Epithelial cell of esophagus (primary cell): Measurements from ENCODE around the gene STPG4.

Experiments
- DNase-seq: peaks from one replicate; pipeline ENCODE4 v3.0.0; 2010; ENCODE audit warnings: low read depth
- H3K4me3 ChIP-seq: 2 replicates; pipeline ENCODE4 v1.5.1; 2011; ENCODE audit warnings: mild to moderate bottlenecking, low read length, control low read depth
- CTCF ChIP-seq: IDR thresholded peaks from 2 replicates; pipeline ENCODE4 v1.5.1; 2011; ENCODE audit warnings: low read depth, mild to moderate bottlenecking, low read length, control low read depth, inconsistent platforms; ENCODE audit not compliant: insufficient read depth; ENCODE audit errors: missing control alignments

STPG4 gene

GRCh38 chr2:47070155-47070919 lies 84.8 kb downstream of the STPG4 start:
- no peak overlapping the region for H3K4me3 ChIP-seq
- TF ChIP-seq CTCF, result no peak
- DNase-seq, result no peak

- no peak overlapping the region for H3K4me3 ChIP-seq
- peak; percentile 94 for DNase-seq
- TF ChIP-seq CTCF, result no peak
These were observed 85.4 kb downstream of the STPG4 start for GRCh38 chr2:47069628-47070154.

GRCh38 chr2:47068981-47069627 lies 86.0 kb downstream of the STPG4 start:
- DNase-seq, result no peak
- H3K4me3 ChIP-seq, result no peak overlapping the region
- TF ChIP-seq CTCF, result no peak

- no peak for DNase-seq
- no peak for TF ChIP-seq CTCF
- no peak overlapping the region for H3K4me3 ChIP-seq
These were observed 87.2 kb downstream of the STPG4 start for GRCh38 chr2:47067788-47068407.

GRCh38 chr2:47065771-47066380 lies 89.2 kb downstream of the STPG4 start:
- no peak overlapping the region for H3K4me3 ChIP-seq
- no peak for TF ChIP-seq CTCF
- DNase-seq, result peak; percentile 49

GRCh38 chr2:47065343-47065742 lies 89.8 kb downstream of the STPG4 start:
- no peak overlapping the region for H3K4me3 ChIP-seq
- TF ChIP-seq CTCF, result no peak
- DNase-seq, result no peak
